Activated CD8-positive, alpha-beta memory T cell treated with anti-CD3 and anti-CD28 coated beads for 36 hours (primary cell): ENCODE measurements around the gene SP4. TPM values are rescaled to one million over a fixed set of nuclear protein-coding genes. Genes with fewer than 3 reads are reported as not detected.

Source experiments
- CTCF ChIA-PET: fragments of 350-600 bp; sonication (Branson Sonifier 250); formaldehyde crosslinking; loops from one replicate; lab custom pipeline; 2021; ENCODE audit warnings: antibody characterized with exemption; lab: Charles Lee
- POLR2A ChIA-PET: fragments of 350-600 bp; sonication (Branson Sonifier 250); formaldehyde crosslinking; loops from one replicate; lab custom pipeline; 2021; ENCODE audit warnings: antibody characterized with exemption; lab: Charles Lee
- total RNA-seq, 2 experiments: library from RNA; stranded (reverse); gene quantifications; one replicate each; pipeline ENCODE4 v1.2.3, GENCODE V29; 2021

The SP4 gene
- total RNA-seq, 2 experiments from 2014 or later = 20.8 to 21.0 TPM

DNA sequence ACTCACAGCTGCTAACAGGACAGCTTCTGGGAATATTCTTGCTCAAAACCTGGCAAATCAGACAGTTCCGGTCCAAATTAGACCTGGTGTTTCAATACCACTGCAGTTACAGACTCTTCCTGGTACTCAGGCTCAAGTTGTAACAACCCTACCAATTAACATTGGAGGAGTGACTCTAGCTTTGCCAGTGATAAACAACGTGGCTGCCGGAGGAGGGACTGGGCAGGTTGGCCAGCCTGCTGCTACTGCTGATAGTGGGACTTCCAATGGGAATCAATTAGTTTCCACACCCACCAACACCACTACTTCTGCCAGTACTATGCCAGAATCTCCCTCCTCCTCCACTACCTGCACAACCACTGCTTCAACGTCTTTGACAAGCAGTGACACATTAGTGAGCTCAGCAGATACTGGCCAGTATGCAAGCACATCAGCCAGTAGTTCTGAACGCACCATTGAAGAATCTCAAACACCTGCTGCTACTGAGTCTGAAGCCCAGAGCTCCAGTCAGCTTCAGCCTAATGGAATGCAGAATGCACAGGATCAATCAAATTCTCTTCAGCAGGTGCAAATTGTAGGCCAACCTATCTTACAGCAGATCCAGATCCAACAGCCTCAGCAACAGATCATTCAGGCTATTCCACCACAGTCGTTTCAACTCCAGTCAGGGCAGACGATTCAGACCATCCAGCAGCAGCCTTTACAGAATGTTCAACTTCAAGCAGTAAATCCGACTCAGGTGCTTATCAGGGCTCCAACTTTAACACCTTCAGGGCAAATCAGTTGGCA lies 2.1 kb downstream of the SP4 start:
- POLR2A ChIA-PET = no interaction called here

DNA sequence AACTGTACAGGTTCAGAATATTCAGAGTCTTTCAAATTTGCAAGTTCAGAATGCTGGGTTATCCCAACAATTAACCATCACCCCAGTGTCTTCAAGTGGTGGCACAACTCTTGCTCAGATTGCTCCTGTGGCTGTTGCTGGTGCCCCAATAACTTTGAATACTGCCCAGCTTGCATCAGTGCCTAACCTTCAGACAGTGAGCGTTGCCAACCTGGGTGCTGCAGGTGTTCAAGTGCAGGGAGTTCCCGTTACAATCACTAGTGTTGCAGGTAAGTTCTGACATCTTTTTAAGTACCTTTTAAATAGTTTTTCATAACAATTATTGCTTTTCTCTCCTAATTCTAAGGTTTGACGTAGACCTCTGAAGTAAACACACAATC lies 2.7 kb downstream of the SP4 start:
- ChIA-PET POLR2A (no interaction called here), CTCF (no interaction called here)

More for the DNA sequence above, 2.1 kb downstream of the SP4 start:
- CTCF ChIA-PET = interaction anchor here (0.7 kb wide), 1 partner anchor 62 kb away, joined by 3 read pairs; no protein-coding TSS in a partner anchor

DNA sequence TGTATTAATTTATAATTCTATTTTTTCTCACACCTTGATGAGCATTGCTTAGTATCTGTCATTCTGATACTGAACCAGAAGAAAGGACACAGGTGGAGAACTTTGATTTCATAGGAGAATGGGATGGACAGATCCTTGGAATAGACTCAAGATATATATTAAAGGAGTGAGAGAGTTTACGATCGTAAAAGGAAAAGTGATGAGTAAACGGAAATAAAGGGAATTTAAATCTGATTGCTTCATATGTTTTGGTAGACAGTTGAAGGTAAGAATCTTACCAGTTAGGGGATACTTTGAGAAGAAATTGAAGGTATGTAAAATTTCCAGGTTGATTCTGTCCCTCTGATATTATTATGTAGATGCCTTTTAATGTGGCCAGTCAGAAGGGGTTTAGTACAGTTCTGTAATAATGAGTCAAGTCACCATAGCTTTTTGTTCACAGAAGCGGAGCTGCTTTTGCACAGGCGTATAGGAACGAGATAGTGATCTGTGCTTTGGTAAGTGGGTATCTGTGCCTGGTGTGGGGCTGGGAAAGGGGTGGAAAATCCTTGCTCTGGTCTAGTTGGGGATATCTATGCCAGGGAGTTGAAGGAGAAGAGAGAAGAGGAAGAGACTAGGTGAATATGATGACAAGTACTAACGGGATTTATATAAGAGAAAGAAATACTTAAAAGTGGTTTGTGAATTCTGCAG lies 15.4 kb downstream of the SP4 start:
- ChIA-PET POLR2A (interaction anchor here (0.6 kb wide), 1 partner anchor 16 kb away, joined by 3 read pairs; the partner anchor contains the start of gene SP4), CTCF (no interaction called here)

- POLR2A ChIA-PET = no interaction called here
- CTCF ChIA-PET = no interaction called here
Measured at GRCh38 chr7:21448974-21449373, 21.1 kb downstream of the SP4 start.

DNA sequence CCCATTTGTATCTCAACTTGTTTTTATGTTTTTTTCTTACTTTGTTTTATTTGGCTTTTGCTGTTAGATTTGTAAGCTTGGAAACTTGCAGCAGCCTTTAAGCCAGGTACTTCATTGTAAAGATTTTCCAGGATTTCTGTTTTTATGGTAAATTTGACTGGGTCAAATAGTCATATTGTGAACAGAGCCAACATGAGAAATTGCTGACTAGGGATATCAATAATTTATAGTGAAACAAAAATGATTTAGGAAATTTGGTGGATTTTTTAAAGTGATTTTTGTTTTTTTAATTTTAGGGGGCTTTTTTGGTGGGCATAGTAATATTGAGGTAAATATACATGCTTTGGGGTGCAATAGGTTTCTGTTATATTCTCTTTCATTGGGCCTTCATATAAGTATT lies 22.2 kb downstream of the SP4 start:
- ChIA-PET CTCF (no interaction called here), POLR2A (no interaction called here)

- ChIA-PET POLR2A (no interaction called here), CTCF (interaction anchor here (0.5 kb wide), 1 partner anchor 25 kb away, joined by 3 read pairs; no protein-coding TSS in a partner anchor)
Measured at GRCh38 chr7:21450941-21451340, 23.1 kb downstream of the SP4 start.

DNA sequence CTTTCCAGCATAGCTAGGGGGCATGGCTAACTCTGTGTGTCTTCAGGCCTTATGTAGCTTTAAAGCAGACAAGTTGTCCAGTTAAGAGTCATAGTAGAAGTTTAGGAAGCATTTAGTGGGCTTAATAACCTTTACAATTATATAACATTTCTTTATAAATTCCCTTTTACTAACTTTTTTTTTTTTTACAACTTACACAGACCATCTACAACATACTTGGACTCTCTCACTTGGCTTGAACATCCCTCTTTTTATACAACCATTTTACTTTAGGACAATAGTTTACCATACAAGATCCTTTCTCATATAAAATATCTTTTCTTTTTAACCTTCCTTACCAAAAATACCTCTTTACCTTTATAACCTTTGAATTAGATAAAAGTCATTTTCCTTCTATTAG lies 26.3 kb downstream of the SP4 start:
- CTCF ChIA-PET = no interaction called here
- POLR2A ChIA-PET = no interaction called here

DNA sequence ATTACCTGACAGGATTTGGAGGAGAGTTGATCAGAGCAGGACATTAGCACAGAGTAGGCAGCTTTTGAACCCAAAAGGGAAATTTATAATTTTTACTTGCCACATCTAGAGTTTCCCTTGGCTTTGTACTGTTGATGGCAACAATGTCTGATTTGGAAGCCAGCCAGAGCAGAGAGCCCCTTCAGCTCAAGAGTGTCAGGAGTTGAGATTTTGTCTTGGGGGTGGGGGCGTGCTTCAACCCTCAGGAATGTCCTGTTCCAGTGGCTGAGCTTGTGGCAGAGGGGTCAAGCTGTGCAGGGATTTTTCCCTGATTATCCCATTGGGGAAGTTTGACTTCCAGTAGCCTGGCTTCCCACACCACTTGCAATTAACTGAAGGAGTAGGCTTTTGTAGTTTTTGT lies 27.0 kb downstream of the SP4 start:
- ChIA-PET CTCF (no interaction called here), POLR2A (no interaction called here)

- CTCF ChIA-PET = no interaction called here
- POLR2A ChIA-PET = no interaction called here
Measured at GRCh38 chr7:21461282-21461681, 33.4 kb downstream of the SP4 start.

DNA sequence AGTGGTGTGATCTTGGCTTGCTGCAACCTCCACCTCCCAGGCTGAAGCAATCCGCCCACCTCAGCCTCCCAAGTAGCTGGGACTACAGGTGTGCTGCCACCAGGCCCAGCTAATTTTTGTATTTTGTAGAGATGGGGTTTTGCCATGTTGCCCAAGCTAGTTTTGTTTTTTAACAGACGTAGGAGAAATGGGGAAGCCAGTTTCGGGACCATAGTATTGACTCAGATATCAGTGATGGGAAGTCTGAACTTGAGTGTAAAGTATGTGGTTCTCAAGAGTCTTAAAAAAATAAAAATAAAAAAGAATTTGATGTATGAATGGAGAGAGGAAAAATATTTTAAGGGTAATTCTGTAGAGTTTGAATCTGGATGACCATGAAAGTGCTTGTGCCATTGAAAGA lies 34.2 kb downstream of the SP4 start:
- ChIA-PET POLR2A (no interaction called here), CTCF (interaction anchor here (0.7 kb wide), 1 partner anchor 1342 kb away, joined by 7 read pairs; no protein-coding TSS in a partner anchor)

- ChIA-PET CTCF (no interaction called here), POLR2A (no interaction called here)
Measured at GRCh38 chr7:21463524-21463923, 35.6 kb downstream of the SP4 start.

DNA sequence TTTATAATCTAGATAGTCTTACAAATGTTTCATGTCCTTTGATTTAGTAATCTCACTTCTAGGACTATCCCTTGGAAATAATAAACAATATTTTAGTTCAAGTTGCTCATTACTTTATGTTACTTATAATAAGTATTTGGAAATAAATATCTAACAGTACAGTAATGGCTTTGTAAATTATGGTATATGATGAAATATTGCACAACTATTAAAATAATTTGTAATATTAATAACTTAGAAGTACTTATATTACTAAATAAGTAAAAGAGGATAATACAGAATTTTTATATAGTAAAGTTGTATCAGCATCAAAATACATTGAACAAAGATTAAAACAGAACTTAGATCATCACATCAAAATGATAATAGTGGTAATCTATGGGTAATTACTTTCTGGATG lies 41.1 kb downstream of the SP4 start:
- POLR2A ChIA-PET = no interaction called here
- CTCF ChIA-PET = no interaction called here

- POLR2A ChIA-PET = no interaction called here
- CTCF ChIA-PET = interaction anchor here (0.7 kb wide), 1 partner anchor 139 kb away, joined by 4 read pairs; no protein-coding TSS in a partner anchor
Measured at GRCh38 chr7:21469894-21470293, 42.0 kb downstream of the SP4 start.

DNA sequence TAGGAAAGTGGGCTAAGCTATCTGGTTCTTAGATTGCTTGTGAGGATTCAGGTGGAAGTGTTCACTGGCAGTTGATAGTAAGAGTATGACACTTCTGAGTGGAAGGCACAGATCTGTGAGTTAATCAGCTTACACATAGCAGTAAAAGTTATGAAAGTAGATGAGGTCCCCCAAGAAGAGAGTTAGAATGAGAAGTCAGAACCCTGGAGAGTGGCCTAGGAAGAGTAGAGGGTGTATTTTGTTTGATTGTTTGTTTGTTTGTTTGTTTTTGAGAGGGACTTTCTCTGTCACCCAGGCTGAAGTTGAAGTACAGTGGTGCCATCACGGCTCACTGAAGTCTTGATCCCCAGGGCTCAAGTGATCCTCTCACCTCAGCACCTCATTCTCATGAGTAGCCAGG lies 44.1 kb downstream of the SP4 start:
- POLR2A ChIA-PET = no interaction called here

GRCh38 chr7:21476429-21476828 lies 48.5 kb downstream of the SP4 start:
- ChIA-PET POLR2A (no interaction called here), CTCF (interaction anchor here (0.7 to 1.5 kb wide), 3 partner anchors 215 to 522 kb away, joined by 3 to 5 read pairs (median 4); no protein-coding TSS in a partner anchor)

More for the DNA sequence above, 44.1 kb downstream of the SP4 start:
- CTCF ChIA-PET = no interaction called here

- ChIA-PET CTCF (interaction anchor here (0.6 to 0.9 kb wide), 2 partner anchors 39 to 183 kb away, joined by 3 read pairs; no protein-coding TSS in a partner anchor), POLR2A (no interaction called here)
Measured at GRCh38 chr7:21480693-21481403, 53.0 kb downstream of the SP4 start.

- ChIA-PET POLR2A (no interaction called here), CTCF (no interaction called here)
Measured at GRCh38 chr7:21486511-21486910, 58.6 kb downstream of the SP4 start.

- ChIA-PET POLR2A (no interaction called here), CTCF (no interaction called here)
Measured at GRCh38 chr7:21495731-21496130, 67.8 kb downstream of the SP4 start.

DNA sequence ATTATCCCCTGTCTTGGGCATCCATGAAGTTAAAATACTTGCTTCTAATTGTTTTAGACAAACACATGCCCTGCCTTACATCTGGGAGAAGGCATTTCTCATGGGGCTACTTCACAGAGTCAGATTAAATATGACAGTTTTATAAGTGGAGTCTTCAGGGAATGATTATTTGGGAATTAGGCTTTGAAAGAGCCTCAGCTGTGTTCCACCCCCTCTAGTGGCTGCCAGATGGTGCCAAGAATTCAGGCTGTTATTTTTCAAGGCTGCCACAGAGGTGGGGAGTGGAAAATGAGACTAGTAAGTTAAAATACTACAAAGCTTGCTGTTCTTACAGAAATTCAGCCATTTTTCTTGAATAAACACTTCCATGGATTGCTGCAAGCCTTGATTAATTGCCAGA lies 69.2 kb downstream of the SP4 start:
- CTCF ChIA-PET = no interaction called here
- POLR2A ChIA-PET = no interaction called here
